ENCODE results near the gene NEUROG3. TPM values are rescaled to one million over a fixed set of nuclear protein-coding genes. Genes with fewer than 3 reads are reported as not detected.

Gene NEUROG3
- total RNA-seq, 1 donor from 2014 or later, result not detected

GRCh38 chr10:69559525-69559924, 13.7 kb downstream of the NEUROG3 start:
- peaks cover 8% of the 10 kb centered on the region for H3K27me3 ChIP-seq (ENCODE audit: control insufficient read depth, insufficient read depth, low read length)
- FAIRE-seq, result no peak

GRCh38 chr10:69558559-69558958, 14.7 kb downstream of the NEUROG3 start:
- DNase-seq (ENCODE audit: low read depth), result no peak
- H3K4me3 ChIP-seq (ENCODE audit: low read depth, low read length), result no peak overlapping the region
- peaks cover 8% of the 10 kb centered on the region for H3K27me3 ChIP-seq (ENCODE audit: control insufficient read depth, insufficient read depth, low read length)
- TF ChIP-seq CTCF (IDR thresholded peaks at IDR 0.05; ENCODE audit: insufficient read depth, low read length, severe bottlenecking), result no peak
- no peaks in the 10 kb centered on the region for H3K36me3 ChIP-seq (ENCODE audit: control insufficient read depth, insufficient read depth, low read length)
- FAIRE-seq, result no peak

More at GRCh38 chr10:69559525-69559924, 13.7 kb downstream of the NEUROG3 start:
- no peak for TF ChIP-seq CTCF (IDR thresholded peaks at IDR 0.05; ENCODE audit: insufficient read depth, low read length, severe bottlenecking)
- no peak for DNase-seq (ENCODE audit: low read depth)
- no peaks in the 10 kb centered on the region for H3K36me3 ChIP-seq (ENCODE audit: control insufficient read depth, insufficient read depth, low read length)
- no peak overlapping the region for H3K4me3 ChIP-seq (ENCODE audit: low read depth, low read length)

- Histone ChIP-seq H3K27me3 (ENCODE audit: control insufficient read depth, insufficient read depth, low read length) (peaks cover 7% of the 10 kb centered on the region), H3K36me3 (ENCODE audit: control insufficient read depth, insufficient read depth, low read length) (no peaks in the 10 kb centered on the region), H3K4me3 (ENCODE audit: low read depth, low read length) (no peak overlapping the region)
- no peak for FAIRE-seq
- DNase-seq (ENCODE audit: low read depth), result no peak
- no peak for TF ChIP-seq CTCF (IDR thresholded peaks at IDR 0.05; ENCODE audit: insufficient read depth, low read length, severe bottlenecking)
These were observed 18.6 kb downstream of the NEUROG3 start for GRCh38 chr10:69554611-69555010.

DNA sequence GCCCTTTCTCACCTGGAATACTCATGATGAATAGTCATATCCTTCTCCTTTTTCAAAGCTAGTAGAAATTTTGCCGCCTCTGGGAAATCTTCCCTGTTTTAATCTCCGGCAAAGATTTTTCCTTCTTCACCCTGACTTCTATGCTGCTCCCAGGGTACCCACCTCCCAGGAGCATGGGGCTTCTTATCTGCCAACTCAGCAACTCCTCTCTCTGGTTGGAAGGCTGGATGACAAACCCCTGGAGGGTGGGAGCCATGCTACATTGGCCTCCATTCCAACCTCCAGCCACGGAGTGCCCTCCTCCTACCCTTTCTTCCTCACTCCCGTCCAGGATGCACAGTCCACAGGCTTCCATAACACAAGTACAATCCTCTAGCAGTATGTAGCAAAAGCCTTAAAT, 19.9 kb downstream of the NEUROG3 start:
- DNase-seq (ENCODE audit: low read depth), result no peak
- no peak for FAIRE-seq
- no peak for TF ChIP-seq CTCF (IDR thresholded peaks at IDR 0.05; ENCODE audit: insufficient read depth, low read length, severe bottlenecking)
- H3K27me3 ChIP-seq (ENCODE audit: control insufficient read depth, insufficient read depth, low read length), result peaks cover 4% of the 10 kb centered on the region
- no peaks in the 10 kb centered on the region for H3K36me3 ChIP-seq (ENCODE audit: control insufficient read depth, insufficient read depth, low read length)
- no peak overlapping the region for H3K4me3 ChIP-seq (ENCODE audit: low read depth, low read length)

DNA sequence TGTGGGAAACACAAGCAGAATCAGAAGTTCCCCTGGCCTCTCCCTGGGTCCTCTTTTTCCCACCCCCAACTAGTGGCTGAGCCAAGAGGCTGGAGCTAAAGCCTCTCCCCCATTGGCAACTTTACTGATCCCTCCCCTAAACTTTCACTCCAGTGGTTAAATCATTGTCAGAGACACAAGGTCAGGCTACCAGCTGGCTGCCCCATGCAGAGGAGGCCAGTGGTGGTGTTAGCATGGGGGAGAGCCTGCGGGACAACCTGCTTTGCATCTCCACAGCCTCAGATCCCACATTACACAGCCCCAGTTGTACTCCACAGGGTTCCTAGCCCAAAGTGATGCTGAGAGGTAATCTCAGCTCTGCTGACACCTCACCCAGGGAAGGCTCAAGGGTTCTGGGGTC, 21.0 kb downstream of the NEUROG3 start:
- FAIRE-seq (no peak), DNase-seq (ENCODE audit: low read depth) (no peak)
- TF ChIP-seq CTCF (IDR thresholded peaks at IDR 0.05; ENCODE audit: insufficient read depth, low read length, severe bottlenecking), result no peak
- peaks cover 4% of the 10 kb centered on the region for H3K27me3 ChIP-seq (ENCODE audit: control insufficient read depth, insufficient read depth, low read length)
- no peak overlapping the region for H3K4me3 ChIP-seq (ENCODE audit: low read depth, low read length)
- H3K36me3 ChIP-seq (ENCODE audit: control insufficient read depth, insufficient read depth, low read length), result no peaks in the 10 kb centered on the region

DNA sequence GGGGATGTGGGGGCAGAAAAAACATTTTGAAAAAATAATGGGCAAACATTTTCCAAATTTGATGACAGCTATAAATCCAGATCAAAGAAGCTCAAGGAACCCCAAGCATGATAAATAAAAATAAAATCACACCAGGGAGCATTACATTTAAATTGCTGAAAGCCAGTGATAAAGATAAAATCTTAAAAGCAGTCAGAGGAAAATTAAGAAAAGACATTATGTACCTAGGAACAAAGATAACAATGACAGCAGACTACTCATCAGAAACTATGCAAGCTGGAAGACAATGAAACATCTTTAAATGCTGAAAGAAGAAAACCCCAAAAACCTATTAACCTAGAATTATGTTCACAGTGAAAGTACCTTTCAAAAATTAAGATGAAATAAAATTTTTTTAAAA, 23.3 kb downstream of the NEUROG3 start:
- DNase-seq (ENCODE audit: low read depth) (no peak), FAIRE-seq (no peak)
- H3K27me3 ChIP-seq (ENCODE audit: control insufficient read depth, insufficient read depth, low read length), result peaks cover 4% of the 10 kb centered on the region
- no peak overlapping the region for H3K4me3 ChIP-seq (ENCODE audit: low read depth, low read length)
- no peaks in the 10 kb centered on the region for H3K36me3 ChIP-seq (ENCODE audit: control insufficient read depth, insufficient read depth, low read length)
- TF ChIP-seq CTCF (IDR thresholded peaks at IDR 0.05; ENCODE audit: insufficient read depth, low read length, severe bottlenecking), result no peak

Measured in bronchial epithelial cell (primary cell).